GM18868 (cell line): ENCODE measurements around the gene RCOR1.
A peak's percentile ranks its signal among the peaks of the same experiment; 100 is the strongest.
"Not testable (repeated sequence)": the region's sequence is repeated elsewhere in the genome, so short reads cannot be mapped to it uniquely, and the experiment has no call there.

ENCODE experiments used
- ATAC-seq: cut with Tn5 transposase; IDR thresholded peaks from one replicate; pipeline ENCODE4 v1.9.1; 2021; ENCODE audit warnings: mild to moderate bottlenecking, moderate library complexity; ENCODE audit not compliant: unreplicated experiment

Gene RCOR1

DNA sequence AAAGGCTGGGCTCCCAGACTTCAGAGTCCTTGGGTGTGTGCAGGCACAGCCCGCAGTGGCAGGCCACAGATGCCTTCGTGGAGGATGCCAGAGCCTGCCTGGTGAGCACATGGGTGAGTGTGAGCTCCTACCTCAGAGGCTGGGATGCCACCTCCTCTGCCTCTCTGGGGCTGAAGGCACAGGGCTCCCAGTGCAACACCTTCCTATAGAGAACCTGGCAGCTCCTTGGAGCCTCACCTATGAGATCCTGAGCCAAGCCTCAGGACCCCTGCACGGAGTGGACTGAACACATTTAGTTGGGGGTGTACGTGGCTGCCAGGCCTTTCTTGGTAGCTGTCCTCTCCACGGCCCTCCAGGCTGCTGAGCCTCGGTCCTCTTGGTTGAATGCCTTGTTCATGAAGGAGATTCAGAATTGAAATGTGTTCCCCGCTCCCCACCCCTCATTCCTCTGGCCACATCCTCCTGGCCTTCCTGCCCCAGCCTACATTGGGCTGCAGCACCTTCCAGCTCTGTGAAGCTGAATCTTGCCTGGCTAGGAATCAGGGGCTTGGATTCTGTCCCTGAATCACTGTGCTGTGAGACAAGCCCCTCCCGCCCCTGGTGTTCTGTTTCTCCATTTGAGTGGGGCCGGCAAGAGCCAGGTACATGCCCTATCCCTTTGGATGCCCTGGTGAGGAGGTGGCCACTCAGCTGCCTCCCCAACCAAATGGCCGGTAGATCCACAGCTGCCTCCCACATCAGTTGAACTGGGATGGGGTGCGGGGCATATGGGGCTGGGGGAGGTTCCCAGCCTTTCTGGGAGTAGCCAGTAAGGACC, 146.1 kb downstream of the RCOR1 start:
- no peak for ATAC-seq

DNA sequence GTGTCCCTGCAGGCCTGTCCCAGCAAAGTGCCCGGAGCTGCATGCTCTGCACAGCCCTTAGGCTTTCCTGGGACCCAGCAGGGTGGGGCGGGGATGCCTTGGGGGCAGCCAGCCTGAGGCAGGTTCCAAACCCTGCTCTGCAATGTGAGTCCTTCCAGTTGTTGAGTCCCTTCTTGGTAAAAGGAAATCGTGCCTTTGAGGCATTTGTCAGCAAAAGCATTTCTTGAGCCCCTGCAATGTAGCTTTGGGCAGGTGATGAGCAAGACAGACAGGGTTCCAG, 146.7 kb downstream of the RCOR1 start:
- ATAC-seq = no peak

- no peak for ATAC-seq
Measured at GRCh38 chr14:102746634-102747438, 154.4 kb downstream of the RCOR1 start.

DNA sequence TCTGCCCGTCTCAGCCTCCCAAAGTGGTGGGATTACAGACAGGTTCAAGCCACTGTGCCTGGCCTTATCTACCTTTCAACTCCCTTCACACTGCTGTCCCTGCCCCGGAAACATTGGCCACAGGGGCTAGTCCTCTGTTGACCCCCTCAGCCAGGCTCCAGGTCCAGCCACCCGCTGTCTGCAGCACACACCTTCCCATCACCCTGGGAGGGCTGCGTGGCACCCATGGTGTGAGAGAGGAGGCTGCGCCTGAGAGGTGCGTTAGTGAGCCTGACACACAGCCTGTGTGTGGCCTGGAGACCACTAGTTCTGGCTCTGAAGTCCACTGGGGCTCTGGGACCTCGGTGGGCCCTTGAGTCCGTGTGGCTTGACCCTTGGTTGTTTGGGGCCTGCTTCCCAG, 156.4 kb downstream of the RCOR1 start:
- no peak for ATAC-seq

GRCh38 chr14:102749393-102750305, 157.2 kb downstream of the RCOR1 start:
- no peak for ATAC-seq

DNA sequence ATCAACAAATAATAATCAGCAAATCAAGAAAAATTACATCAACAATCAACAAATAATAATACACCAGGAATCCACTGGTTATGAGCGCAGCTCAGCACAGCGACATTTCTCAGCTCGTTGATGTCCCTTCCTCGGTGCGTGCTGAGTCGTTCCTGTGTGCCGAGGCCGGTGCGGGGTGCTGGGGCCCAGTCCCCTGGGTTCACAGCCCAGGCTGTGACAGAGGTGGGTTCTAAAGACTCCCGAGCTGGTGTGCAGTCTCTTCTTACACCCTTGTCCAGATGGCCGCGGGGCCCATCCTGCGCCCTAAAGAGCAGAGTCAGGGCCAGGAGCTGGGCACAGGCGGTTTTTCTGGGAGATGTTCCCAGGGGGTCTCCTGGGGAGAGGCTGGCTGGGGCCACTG, 157.9 kb downstream of the RCOR1 start:
- ATAC-seq = no peak

DNA sequence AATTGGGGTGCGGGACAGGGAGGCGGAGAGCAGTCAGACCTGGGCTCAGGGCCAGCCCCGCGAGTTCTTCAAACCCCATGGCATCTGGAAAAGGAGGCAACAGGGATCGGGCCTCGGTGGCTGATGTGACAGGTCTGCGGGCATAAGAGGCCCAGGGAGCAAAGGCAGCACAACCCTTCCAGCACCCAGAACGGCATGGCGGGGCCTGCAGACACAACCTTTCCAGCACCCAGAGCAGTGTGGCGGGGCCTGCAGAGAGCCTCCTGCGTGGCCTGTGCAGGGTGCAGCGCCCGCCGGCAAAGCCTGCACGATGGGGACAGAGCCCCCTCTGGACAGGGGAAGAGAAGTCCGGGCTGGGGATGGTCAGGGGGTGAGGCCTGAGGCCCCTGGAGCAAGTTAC, 158.6 kb downstream of the RCOR1 start:
- ATAC-seq = no peak

- no peak for ATAC-seq
Measured at GRCh38 chr14:102752239-102752847, 159.9 kb downstream of the RCOR1 start.

GRCh38 chr14:102754370-102755262, 162.2 kb downstream of the RCOR1 start:
- peak; percentile 66 for ATAC-seq

DNA sequence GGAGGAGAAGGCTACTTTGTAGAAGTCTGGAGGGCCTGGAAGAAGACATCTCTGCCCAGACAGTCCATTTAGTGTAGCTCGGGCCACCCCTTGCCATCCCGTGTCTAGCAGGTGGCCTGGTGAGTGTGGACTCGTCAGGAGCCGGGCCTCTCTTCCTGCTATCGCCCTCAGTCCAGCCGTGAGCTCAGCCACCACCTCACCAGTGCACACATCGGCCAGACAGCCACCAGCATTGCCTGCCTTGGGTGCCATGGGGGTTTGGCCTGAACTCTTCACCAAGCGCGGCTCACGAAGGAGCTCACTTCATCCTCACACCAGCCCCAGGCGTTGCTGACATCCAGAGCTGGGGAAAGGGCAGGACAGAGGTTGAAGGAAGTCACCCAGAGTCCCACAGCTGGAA, 165.2 kb downstream of the RCOR1 start:
- ATAC-seq = no peak

GRCh38 chr14:102758087-102758486, 165.6 kb downstream of the RCOR1 start:
- ATAC-seq = peak; percentile 39

GRCh38 chr14:102759456-102760187, 167.2 kb downstream of the RCOR1 start:
- ATAC-seq = no peak

DNA sequence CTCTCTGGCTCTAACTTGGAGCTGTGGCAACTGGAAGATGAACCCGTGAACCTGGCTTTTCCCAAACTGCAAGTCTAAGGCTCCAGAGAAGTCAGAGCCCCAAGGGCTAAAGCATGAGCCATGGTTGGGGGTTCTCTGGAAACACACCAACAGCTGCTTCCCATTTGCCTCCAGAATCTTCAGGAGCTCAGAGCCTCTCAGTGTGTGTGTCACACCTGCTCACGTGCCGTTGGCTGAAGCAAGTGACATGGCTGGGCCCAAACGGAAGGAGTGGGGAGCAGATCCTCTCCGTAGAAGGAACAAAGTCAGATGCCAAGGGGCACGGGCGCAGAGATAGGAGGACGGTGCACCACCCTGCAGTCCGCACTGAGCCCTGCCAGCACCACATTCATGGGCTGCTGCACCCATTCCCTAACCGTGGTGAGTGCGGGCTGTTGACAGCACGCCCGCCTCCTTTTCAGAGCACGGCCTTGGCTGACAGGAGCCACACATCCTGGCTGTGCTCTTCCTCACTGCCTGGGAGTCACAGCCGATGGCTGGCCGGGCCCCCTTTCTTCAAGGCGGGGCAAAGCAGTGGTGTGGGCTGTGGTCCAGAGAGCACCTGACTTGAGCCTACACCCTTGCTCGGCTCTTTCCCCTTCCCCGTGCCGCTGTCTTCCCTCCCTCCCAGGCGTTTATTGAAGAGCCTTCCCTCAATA, 168.2 kb downstream of the RCOR1 start:
- ATAC-seq = no peak

DNA sequence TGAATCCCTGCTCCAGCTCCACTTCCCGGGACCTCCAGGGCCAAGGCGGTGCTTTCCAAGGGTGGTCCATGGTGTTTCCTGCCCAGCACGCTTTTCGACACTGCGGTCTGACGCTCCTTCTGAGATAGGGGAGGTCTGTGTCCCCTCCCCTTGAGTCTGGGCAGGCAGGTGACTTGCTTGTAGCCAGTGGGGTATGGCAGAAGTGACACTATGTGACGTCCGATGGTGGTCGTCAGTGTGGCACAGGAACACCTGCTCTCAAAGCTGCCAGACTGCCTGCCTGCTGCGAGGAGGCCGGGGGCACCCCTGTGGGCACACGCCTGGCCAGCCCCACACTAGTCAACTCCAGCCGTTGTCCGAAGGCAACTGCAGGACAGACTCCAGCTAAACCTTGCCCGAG, 168.8 kb downstream of the RCOR1 start:
- ATAC-seq = no peak

GRCh38 chr14:102764220-102764671, 171.8 kb downstream of the RCOR1 start:
- ATAC-seq = peak; percentile 67

GRCh38 chr14:102765770-102766169, 173.3 kb downstream of the RCOR1 start:
- ATAC-seq = not testable (repeated sequence)

DNA sequence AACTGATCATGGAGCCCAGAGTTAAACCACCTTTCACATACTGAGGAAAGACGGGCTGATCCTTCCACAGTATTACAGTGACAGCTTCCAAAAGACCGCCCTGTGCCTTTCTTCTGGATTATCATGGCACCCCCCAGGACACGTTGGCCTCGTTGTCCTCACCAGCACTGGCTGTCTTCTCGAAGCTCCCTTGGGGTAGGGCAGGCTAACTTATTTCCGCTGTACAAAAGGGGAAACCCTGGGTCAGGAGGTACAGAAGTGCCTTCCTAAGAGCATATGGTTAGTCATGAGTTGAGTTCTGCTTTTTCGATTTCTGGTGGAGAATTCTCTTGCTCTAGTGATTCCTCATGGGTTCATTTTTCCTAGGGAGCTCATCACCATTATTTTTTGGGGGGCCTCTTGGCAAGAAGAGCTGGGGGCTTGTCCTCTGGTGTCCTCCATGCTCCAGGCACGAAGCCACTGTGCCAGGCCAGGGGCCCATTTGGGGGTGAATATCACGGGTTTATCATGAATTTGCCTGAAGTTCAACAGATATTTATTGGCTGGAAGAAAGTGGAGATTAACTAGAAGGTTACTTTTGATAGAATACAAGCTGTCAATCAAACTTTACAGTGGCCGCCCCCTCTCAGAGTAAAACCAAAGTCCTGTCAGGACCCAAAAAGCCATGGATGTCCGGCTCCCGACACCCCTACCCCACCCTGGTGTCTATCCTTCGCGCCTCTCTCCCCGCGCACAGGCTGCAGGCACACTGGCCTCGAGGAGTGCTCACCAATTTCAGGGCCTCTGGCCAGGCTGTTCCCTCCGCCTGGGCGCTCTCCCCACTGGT, 176.0 kb downstream of the RCOR1 start:
- peak; percentile 68 for ATAC-seq

GRCh38 chr14:102769049-102769327, 176.5 kb downstream of the RCOR1 start:
- no peak for ATAC-seq
